Mesodermal cell (in vitro differentiated cells): ENCODE results near the gene GPRC5B.
A peak's percentile ranks its signal among the peaks of the same experiment; 100 is the strongest.

Experiments
- H3K27ac ChIP-seq: 2 replicates; pipeline ENCODE4 v1.7.0; 2013; ENCODE audit warnings: mild to moderate bottlenecking, low read depth, low read length, moderate library complexity; ENCODE audit not compliant: severe bottlenecking
- H3K36me3 ChIP-seq: 2 replicates; pipeline ENCODE4 v1.7.1; 2013; ENCODE audit warnings: mild to moderate bottlenecking, low read length, moderate library complexity; ENCODE audit not compliant: control insufficient read depth, insufficient read depth
- H3K4me1 ChIP-seq: one replicate; pipeline ENCODE4 v1.7.1; 2013; ENCODE audit warnings: mild to moderate bottlenecking, low read length; ENCODE audit not compliant: insufficient read depth, control insufficient read depth, poor library complexity, severe bottlenecking
- H3K4me3 ChIP-seq: 2 replicates; pipeline ENCODE4 v1.7.0; 2013; ENCODE audit warnings: low read length, control low read depth, mild to moderate bottlenecking; ENCODE audit not compliant: insufficient read depth, poor library complexity, severe bottlenecking; ENCODE audit errors: extremely low read depth
- H3K9me3 ChIP-seq: 2 replicates; pipeline ENCODE4 v1.7.1; 2013; ENCODE audit warnings: mild to moderate bottlenecking, low read length, moderate library complexity; ENCODE audit not compliant: control insufficient read depth
- WGBS, 2 experiments: methylation state at CpG; one replicate each; pipeline ENCODE4 v1.1.5; 2013; ENCODE audit warnings: missing lambda C conversion rate in 2 of 2; ENCODE audit not compliant: insufficient coverage in 2 of 2; 5-methylcytosine and 5-hydroxymethylcytosine counted together

GPRC5B gene

GRCh38 chr16:19833176-19833575 is 51.5 kb downstream of the GPRC5B start:
- Histone ChIP-seq H3K4me3 (no peak overlapping the region), H3K9me3 (no peaks in the 10 kb centered on the region), H3K27ac (no peak overlapping the region), H3K36me3 (peaks cover 5% of the 10 kb centered on the region), H3K4me1 (peaks cover 6% of the 10 kb centered on the region)
- WGBS, 2 experiments: no CpG with 5 or more reads among the region's 3 CpGs

GRCh38 chr16:19831678-19832077 is 53.0 kb downstream of the GPRC5B start:
- no peak overlapping the region for H3K27ac ChIP-seq
- 70 to 88% methylated on average over 2 of the region's 6 CpGs for WGBS, 2 experiments

DNA sequence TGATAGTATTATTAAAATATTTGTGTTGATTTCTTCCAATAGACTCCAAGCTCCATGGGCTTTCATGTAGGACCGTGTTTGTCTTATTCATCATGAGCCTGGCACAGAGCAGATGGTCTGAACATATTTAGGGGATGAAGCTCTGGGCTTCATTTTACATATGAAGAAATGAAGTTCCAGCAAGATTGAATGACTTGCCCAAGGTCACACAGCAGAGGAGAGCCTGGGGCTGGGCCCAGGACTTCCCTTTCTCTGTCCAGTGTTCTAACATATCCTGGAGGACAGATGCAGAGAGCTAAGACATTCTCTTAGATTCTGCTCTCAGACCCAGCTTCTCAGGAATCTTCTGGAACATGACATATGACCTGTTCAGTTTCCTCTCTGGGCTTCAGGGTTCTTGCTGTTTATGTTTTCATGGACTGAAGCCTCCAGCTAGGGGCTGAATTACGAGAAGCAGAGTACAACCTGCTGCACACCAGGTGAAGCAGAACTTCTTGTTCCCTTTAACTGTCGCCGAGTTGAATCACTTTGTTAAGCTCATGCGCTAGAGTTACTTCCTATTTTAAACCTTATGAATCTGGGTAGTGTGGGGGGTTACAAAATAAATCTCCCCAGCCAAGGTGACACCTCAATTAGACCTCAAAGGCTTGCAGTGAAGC is 53.6 kb downstream of the GPRC5B start:
- Histone ChIP-seq H3K9me3 (no peaks in the 10 kb centered on the region), H3K4me1 (peaks cover 6% of the 10 kb centered on the region), H3K27ac (peak overlapping the region; percentile 36), H3K4me3 (no peak overlapping the region), H3K36me3 (peaks cover 5% of the 10 kb centered on the region)
- WGBS, 2 experiments: 93 to 100% methylated on average over 2 to 4 of the region's 5 CpGs

More at GRCh38 chr16:19831678-19832077, 53.0 kb downstream of the GPRC5B start:
- Histone ChIP-seq H3K4me1 (peaks cover 6% of the 10 kb centered on the region), H3K9me3 (no peaks in the 10 kb centered on the region), H3K36me3 (peaks cover 5% of the 10 kb centered on the region), H3K4me3 (no peak overlapping the region)

GRCh38 chr16:19829844-19830692 is 54.6 kb downstream of the GPRC5B start:
- 91 to 94% methylated on average over 5 to 7 of the region's 9 CpGs for WGBS, 2 experiments
- Histone ChIP-seq H3K4me1 (peaks cover 6% of the 10 kb centered on the region), H3K36me3 (peaks cover 5% of the 10 kb centered on the region), H3K4me3 (no peak overlapping the region), H3K9me3 (no peaks in the 10 kb centered on the region), H3K27ac (no peak overlapping the region)

GRCh38 chr16:19824216-19824615 is 60.4 kb downstream of the GPRC5B start:
- 83 to 95% methylated on average over 1 to 5 of the region's 5 CpGs for WGBS, 2 experiments
- Histone ChIP-seq H3K4me1 (no peaks in the 10 kb centered on the region), H3K4me3 (no peak overlapping the region), H3K27ac (no peak overlapping the region), H3K9me3 (no peaks in the 10 kb centered on the region), H3K36me3 (no peaks in the 10 kb centered on the region)

DNA sequence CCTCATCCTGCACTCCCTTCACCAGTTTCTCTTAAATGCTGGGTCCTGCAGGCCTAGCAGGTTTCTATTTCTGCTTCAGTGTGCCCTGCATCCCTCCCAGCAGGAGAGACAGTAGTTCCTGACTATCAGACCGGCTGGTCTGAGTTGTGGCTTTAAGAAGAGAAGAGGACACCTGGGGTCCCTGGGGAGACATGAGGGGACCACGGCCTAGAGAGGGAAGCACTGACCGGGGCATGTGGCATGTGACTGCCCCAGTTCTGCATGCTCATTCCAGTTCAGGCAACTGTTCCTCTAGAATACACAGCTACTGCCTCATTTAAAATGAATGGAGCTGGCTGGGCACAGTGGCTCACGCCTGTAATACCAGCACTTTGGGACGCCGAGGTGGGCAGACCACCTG is 61.3 kb downstream of the GPRC5B start:
- Histone ChIP-seq H3K36me3 (no peaks in the 10 kb centered on the region), H3K4me3 (no peak overlapping the region), H3K4me1 (no peaks in the 10 kb centered on the region), H3K27ac (no peak overlapping the region), H3K9me3 (no peaks in the 10 kb centered on the region)
- 71 to 80% methylated on average over 4 to 6 of the region's 6 CpGs for WGBS, 2 experiments

DNA sequence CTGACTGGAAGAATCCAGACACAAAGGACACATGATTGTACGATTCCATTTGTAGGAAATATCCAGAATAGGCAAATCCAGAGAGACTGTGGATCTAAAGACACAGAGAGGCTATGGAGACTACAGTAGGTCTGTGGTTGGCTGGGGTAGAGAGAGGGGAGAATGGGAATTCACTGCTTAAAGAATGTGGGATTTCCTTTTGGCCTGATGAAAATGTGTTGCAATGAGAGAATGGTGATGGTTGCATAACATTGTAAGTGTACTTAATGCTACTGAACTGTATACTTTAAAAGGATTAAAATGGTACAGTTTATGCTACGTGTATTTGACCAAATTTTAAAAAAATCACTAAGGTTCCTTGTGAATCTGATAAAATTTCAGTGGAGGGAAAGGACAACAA is 62.1 kb downstream of the GPRC5B start:
- 89 to 100% methylated on average over 1 to 2 of the region's 2 CpGs for whole genome bisulfite sequencing, 2 experiments
- Histone ChIP-seq H3K4me3 (no peak overlapping the region), H3K36me3 (no peaks in the 10 kb centered on the region), H3K27ac (no peak overlapping the region), H3K4me1 (no peaks in the 10 kb centered on the region), H3K9me3 (no peaks in the 10 kb centered on the region)

DNA sequence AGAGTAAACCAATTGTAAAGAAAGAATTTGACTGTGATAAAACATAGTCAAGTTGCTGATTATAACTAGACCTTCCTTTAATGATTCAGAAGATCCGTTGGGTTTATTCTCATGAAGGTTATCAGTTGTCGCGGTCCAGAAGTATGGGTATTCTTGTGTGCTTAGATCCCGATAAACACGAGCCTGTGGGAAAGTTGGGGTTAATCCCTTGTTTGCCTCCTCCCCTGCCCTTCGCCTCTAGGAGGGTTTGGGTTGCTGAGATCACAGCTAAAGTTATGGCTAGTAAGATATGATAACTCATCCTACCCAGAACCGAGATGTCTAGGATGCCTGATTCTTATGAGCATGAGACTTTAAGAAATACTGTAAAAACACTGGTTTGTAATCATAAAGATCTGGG is 66.8 kb downstream of the GPRC5B start:
- Histone ChIP-seq H3K36me3 (no peaks in the 10 kb centered on the region), H3K27ac (no peak overlapping the region), H3K9me3 (peaks cover 7% of the 10 kb centered on the region), H3K4me1 (no peaks in the 10 kb centered on the region), H3K4me3 (no peak overlapping the region)
- 92 to 94% methylated on average over 3 to 5 of the region's 7 CpGs for WGBS, 2 experiments

DNA sequence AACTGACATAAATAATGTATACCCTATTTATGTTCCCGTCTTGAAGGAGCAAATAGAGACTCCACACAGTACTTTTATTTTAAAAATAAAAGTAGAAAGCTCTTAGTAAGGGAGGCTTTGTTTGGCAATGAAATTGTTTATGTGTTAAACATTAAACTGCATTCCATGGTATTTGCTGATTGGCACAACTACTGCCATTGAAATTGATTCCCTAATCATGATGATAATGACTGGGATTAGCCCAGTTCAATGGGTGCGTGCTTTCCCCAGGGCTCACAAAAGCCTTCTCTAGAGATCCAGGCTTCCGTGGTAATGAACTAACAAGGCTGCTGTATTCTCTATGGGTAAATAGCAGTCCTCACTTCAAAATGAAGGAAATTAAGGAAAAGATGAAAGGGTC is 67.5 kb downstream of the GPRC5B start:
- no peak overlapping the region for H3K27ac ChIP-seq
- 60 to 67% methylated on average over 1 of the region's 3 CpGs for WGBS, 2 experiments
- H3K36me3 ChIP-seq: no peaks in the 10 kb centered on the region
- H3K4me3 ChIP-seq: no peak overlapping the region
- no peaks in the 10 kb centered on the region for H3K4me1 ChIP-seq
- peaks cover 9% of the 10 kb centered on the region for H3K9me3 ChIP-seq

DNA sequence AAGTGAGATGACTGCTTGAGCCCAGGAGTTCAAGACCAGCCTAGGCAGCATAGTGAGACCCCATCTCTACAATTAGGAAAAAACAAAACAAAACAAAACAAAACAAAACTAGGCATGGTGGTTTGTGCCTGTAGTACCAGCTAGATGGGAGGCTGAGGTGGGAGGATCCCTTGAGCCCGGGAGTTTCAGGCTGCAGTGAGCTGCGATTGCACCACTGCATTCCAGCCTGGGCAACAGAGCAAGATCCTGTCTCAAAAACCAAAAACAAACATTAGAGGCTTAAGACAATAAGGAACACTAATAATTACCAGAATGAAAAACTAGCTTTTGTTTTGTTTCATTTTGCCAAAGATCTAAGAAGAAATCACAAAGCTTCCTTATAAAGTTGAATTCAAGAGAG is 69.2 kb downstream of the GPRC5B start:
- peaks cover 2% of the 10 kb centered on the region for H3K4me1 ChIP-seq
- no peak overlapping the region for H3K27ac ChIP-seq
- H3K9me3 ChIP-seq: peaks cover 9% of the 10 kb centered on the region
- H3K36me3 ChIP-seq: no peaks in the 10 kb centered on the region
- 60 to 91% methylated on average over 1 to 2 of the region's 2 CpGs for WGBS, 2 experiments
- no peak overlapping the region for H3K4me3 ChIP-seq

GRCh38 chr16:19812986-19813385 is 71.7 kb downstream of the GPRC5B start:
- no peak overlapping the region for H3K4me3 ChIP-seq
- H3K4me1 ChIP-seq: peaks cover 2% of the 10 kb centered on the region
- H3K36me3 ChIP-seq: no peaks in the 10 kb centered on the region
- peaks cover 9% of the 10 kb centered on the region for H3K9me3 ChIP-seq
- H3K27ac ChIP-seq: no peak overlapping the region
